ENCODE results near the gene U2AF1L4.

Gene U2AF1L4

DNA sequence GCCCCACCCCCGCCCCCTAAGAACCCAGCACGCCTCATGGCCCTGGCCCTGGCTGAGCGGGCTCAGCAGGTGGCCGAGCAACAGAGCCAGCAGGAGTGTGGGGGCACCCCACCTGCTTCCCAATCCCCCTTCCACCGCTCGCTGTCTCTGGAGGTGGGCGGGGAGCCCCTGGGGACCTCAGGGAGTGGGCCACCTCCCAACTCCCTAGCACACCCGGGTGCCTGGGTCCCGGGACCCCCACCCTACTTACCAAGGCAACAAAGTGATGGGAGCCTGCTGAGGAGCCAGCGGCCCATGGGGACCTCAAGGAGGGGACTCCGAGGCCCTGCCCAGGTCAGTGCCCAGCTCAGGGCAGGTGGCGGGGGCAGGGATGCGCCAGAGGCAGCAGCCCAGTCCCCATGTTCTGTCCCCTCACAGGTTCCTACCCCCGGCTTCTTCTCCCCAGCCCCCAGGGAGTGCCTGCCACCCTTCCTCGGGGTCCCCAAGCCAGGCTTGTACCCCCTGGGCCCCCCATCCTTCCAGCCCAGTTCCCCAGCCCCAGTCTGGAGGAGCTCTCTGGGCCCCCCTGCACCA, 42.1 kb upstream of the U2AF1L4 start:
- H3K4me3 ChIP-seq (ENCODE audit: low read depth, low read length): no peak overlapping the region
- DNase-seq (ENCODE audit: low read depth): no peak
- TF ChIP-seq, protein P1, sequence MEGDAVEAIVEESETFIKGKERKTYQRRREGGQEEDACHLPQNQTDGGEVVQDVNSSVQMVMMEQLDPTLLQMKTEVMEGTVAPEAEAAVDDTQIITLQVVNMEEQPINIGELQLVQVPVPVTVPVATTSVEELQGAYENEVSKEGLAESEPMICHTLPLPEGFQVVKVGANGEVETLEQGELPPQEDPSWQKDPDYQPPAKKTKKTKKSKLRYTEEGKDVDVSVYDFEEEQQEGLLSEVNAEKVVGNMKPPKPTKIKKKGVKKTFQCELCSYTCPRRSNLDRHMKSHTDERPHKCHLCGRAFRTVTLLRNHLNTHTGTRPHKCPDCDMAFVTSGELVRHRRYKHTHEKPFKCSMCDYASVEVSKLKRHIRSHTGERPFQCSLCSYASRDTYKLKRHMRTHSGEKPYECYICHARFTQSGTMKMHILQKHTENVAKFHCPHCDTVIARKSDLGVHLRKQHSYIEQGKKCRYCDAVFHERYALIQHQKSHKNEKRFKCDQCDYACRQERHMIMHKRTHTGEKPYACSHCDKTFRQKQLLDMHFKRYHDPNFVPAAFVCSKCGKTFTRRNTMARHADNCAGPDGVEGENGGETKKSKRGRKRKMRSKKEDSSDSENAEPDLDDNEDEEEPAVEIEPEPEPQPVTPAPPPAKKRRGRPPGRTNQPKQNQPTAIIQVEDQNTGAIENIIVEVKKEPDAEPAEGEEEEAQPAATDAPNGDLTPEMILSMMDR (IDR thresholded peaks at IDR 0.05; ENCODE audit: low read depth, low read length): no peak
- TF ChIP-seq, protein P2, sequence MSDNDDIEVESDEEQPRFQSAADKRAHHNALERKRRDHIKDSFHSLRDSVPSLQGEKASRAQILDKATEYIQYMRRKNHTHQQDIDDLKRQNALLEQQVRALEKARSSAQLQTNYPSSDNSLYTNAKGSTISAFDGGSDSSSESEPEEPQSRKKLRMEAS (IDR thresholded peaks at IDR 0.05; ENCODE audit: low read depth, low read length): no peak
- TF ChIP-seq POLR2A (IDR thresholded peaks at IDR 0.05; ENCODE audit: extremely low read depth, insufficient read length): no peak
- TF ChIP-seq MYC (IDR thresholded peaks at IDR 0.05; ENCODE audit: low read depth, low read length): no peak

DNA sequence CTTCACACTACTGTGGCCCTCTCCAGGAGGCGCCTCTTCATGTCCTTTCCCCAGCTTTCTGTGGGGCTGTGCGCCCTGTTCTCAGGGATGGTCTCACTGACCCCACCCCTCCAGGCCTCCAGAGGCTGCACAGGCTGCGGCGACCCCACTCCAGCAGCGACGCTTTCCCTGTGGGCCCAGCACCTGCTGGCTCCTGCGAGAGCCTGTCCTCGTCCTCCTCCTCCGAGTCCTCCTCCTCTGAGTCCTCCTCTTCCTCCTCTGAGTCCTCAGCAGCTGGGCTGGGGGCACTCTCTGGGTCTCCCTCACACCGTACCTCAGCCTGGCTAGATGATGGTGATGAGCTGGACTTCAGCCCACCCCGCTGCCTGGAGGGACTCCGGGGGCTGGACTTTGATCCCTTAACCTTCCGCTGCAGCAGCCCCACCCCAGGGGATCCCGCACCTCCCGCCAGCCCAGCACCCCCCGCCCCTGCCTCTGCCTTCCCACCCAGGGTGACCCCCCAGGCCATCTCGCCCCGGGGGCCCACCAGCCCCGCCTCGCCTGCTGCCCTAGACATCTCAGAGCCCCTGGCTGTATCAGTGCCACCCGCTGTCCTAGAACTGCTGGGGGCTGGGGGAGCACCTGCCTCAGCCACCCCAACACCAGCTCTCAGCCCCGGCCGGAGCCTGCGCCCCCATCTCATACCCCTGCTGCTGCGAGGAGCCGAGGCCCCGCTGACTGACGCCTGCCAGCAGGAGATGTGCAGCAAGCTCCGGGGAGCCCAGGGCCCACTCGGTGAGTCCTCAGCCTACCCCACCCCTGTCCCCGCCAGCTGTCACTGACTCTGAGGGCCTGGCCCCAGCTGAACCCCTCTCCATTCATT, 41.3 kb upstream of the U2AF1L4 start:
- TF ChIP-seq MYC (IDR thresholded peaks at IDR 0.05; ENCODE audit: low read depth, low read length) (no peak), POLR2A (IDR thresholded peaks at IDR 0.05; ENCODE audit: extremely low read depth, insufficient read length) (no peak)
- TF ChIP-seq, protein P1 (IDR thresholded peaks at IDR 0.05; ENCODE audit: low read depth, low read length): no peak
- TF ChIP-seq, protein P2 (IDR thresholded peaks at IDR 0.05; ENCODE audit: low read depth, low read length): no peak
- H3K4me3 ChIP-seq (ENCODE audit: low read depth, low read length): no peak overlapping the region
- no peak for DNase-seq (ENCODE audit: low read depth)

DNA sequence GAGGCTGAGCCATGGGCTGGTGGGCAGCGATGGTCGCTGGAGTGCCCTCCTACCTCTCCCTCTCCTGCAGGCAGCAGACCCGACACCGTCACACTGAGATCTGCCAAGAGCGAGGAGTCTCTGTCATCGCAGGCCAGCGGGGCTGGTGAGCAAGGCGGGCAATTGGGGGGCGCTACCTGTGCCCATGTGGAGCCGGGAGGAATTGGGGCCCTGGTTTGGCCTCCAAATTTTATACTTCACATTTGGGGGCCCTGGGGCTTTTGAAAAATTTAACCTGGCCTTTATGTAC, 40.1 kb upstream of the U2AF1L4 start:
- H3K4me3 ChIP-seq (ENCODE audit: low read depth, low read length): no peak overlapping the region
- DNase-seq (ENCODE audit: low read depth): no peak
- TF ChIP-seq POLR2A (IDR thresholded peaks at IDR 0.05; ENCODE audit: extremely low read depth, insufficient read length) (no peak), MYC (IDR thresholded peaks at IDR 0.05; ENCODE audit: low read depth, low read length) (no peak)
- TF ChIP-seq, protein P1 (IDR thresholded peaks at IDR 0.05; ENCODE audit: low read depth, low read length): no peak
- TF ChIP-seq, protein P2 (IDR thresholded peaks at IDR 0.05; ENCODE audit: low read depth, low read length): no peak

DNA sequence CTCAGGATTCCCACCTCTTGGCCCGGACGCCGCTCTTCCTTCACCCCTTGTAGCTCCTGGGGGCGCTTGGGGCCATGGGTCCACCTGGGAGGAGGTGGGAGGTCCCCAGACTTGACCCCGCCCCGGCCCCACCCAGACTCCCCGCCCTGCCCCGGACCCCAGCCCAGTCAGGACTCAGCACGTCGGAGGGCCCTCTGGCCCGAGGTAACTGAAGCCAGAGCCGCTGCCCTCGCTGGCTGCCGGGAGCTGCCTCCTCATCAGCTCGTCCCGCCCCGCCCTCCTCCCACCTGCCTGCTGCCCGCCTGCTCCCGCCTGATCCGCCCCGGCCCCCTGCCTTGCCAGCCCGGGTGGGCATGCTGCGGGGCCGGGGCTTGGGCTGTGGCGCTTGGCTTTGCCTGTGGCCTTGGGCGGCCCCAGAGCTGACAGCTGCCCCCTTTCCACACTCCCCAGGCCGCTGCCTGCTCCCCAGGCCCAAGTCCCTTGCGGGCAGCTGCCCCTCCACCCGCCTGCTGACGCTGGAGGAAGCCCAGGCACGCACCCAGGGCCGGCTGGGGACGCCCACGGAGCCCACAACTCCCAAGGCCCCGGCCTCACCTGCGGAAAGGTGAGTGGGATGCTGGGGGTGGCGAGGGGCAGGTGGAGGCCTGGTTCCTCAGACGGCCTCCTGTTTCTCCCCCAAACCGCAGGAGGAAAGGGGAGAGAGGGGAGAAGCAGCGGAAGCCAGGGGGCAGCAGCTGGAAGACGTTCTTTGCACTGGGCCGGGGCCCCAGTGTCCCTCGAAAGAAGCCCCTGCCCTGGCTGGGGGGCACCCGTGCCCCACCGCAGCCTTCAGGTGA, 39.5 kb upstream of the U2AF1L4 start:
- no peak for TF ChIP-seq MYC (IDR thresholded peaks at IDR 0.05; ENCODE audit: low read depth, low read length)
- TF ChIP-seq, protein P1 (IDR thresholded peaks at IDR 0.05; ENCODE audit: low read depth, low read length): no peak
- TF ChIP-seq, protein P2 (IDR thresholded peaks at IDR 0.05; ENCODE audit: low read depth, low read length): no peak
- no peak for TF ChIP-seq POLR2A (IDR thresholded peaks at IDR 0.05; ENCODE audit: extremely low read depth, insufficient read length)
- DNase-seq (ENCODE audit: low read depth): no peak
- no peak overlapping the region for H3K4me3 ChIP-seq (ENCODE audit: low read depth, low read length)

DNA sequence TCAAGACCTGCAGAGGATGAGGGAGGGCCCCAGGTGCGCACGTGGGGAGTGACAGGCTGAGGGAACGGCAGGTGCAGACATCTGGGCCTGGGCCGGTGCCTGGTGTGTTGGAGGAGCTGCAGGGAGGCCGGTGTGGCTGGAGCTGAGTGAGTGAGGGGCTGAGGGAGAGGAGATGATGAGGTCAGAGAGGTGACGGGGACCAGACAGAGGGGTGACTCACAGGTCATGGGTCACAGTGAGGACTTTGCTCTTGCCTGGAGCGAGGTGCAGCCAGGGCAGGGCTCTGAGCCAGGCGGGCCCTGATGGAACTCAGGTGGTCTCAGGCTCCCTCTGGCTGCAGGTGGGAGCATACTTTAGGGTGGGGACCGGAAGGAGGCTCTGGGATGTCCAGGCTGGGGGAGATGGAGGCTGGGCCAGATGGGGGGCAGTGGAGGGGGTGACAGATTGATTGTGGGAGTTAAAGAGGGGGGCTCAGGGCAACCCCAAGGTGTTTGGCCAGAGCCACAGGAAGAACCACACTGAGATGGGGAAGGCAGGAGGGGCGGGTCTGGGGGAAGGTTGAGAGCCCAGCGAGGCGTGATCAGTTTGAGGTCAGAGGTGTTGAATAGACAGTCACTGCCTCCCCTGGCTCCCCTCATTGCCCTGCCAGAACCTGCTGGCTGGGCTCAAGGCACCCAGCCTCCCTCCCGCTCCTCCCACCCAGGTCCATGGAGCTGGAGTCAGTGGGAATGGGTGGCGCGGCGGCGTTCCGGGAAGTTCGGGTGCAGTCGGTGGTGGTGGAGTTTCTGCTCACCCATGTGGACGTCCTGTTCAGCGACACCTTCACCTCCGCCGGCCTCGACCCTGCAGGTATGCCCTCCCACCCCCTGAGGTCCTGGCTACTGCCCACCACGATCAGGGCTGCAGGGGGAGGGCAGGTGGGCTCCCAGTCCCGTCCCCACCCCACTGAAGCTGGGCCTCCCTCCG, 38.5 kb upstream of the U2AF1L4 start:
- DNase-seq (ENCODE audit: low read depth): no peak
- TF ChIP-seq, protein P2 (IDR thresholded peaks at IDR 0.05; ENCODE audit: low read depth, low read length): no peak
- no peak for TF ChIP-seq POLR2A (IDR thresholded peaks at IDR 0.05; ENCODE audit: extremely low read depth, insufficient read length)
- no peak for TF ChIP-seq MYC (IDR thresholded peaks at IDR 0.05; ENCODE audit: low read depth, low read length)
- TF ChIP-seq, protein P1 (IDR thresholded peaks at IDR 0.05; ENCODE audit: low read depth, low read length): no peak
- H3K4me3 ChIP-seq (ENCODE audit: low read depth, low read length): no peak overlapping the region

All from NB4 (cell line).